ENCODE measurements around the gene PEX5L. TPM values are rescaled to one million over a fixed set of nuclear protein-coding genes. Genes with fewer than 3 reads are reported as not detected.

Gene PEX5L
- total and polyA plus RNA-seq, 2 experiments from 2014 or later, result 6.3 to 7.0 TPM

GRCh38 chr3:179806177-179806576 lies 230.6 kb downstream of the PEX5L start:
- Histone ChIP-seq H2AFZ (no peak overlapping the region), H3K4me1 (ENCODE audit: insufficient read depth) (no peaks in the 10 kb centered on the region), H3K9me2 (ENCODE audit: insufficient read depth) (no peaks in the 10 kb centered on the region), H4K20me1 (replicated peaks; ENCODE audit: insufficient read depth) (no peaks in the 10 kb centered on the region), H3K27me3 (ENCODE audit: insufficient read depth) (no peaks in the 10 kb centered on the region), H3K36me3 (ENCODE audit: insufficient read depth) (no peaks in the 10 kb centered on the region), H3K79me2 (replicated peaks; ENCODE audit: insufficient read depth) (no peaks in the 10 kb centered on the region), H3K4me3 (no peak overlapping the region), H3F3A (replicated peaks; ENCODE audit: low read depth) (no peaks in the 10 kb centered on the region), H3K4me2 (no peak overlapping the region), H3K27ac (ENCODE audit: low read depth) (no peak overlapping the region)
- no peak overlapping the region for H3K4me3 Mint-ChIP-seq
- TF ChIP-seq EZH2phosphoT487 (IDR thresholded peaks at IDR 0.05; ENCODE audit: unreplicated experiment) (no peak), ETS1 (IDR thresholded peaks at IDR 0.05) (no peak), CTCF (conservative IDR thresholded peaks at IDR 0.05; ENCODE audit: low read depth in 2 of 2) (no peak), ZNF462 (CRISPR knock-in tag; IDR thresholded peaks at IDR 0.05) (no peak), NANOG (IDR thresholded peaks at IDR 0.05; ENCODE audit: borderline replicate concordance) (no peak), JUNB (IDR thresholded peaks at IDR 0.05; ENCODE audit: unreplicated experiment) (no peak), EZH2 (IDR thresholded peaks at IDR 0.05; ENCODE audit: low read depth, unreplicated experiment) (no peak), ZNF114 (CRISPR knock-in tag; IDR thresholded peaks at IDR 0.05) (no peak), ZNF331 (CRISPR knock-in tag; IDR thresholded peaks at IDR 0.05; ENCODE audit: low read depth) (no peak), POLR2AphosphoS5 (IDR thresholded peaks at IDR 0.05; ENCODE audit: low read depth) (no peak), REST (IDR thresholded peaks at IDR 0.05; ENCODE audit: unreplicated experiment) (no peak), STAT1 (IDR thresholded peaks at IDR 0.05; ENCODE audit: unreplicated experiment) (no peak), CREB1 (CRISPR knock-in tag; IDR thresholded peaks at IDR 0.05; ENCODE audit: low read depth) (no peak)
- peaks cover 5% of the 10 kb centered on the region; the same call in 2 of the 3 replicates for H3K36me3 Mint-ChIP-seq (ENCODE audit: low read depth)
- no peaks in the 10 kb centered on the region for H3K27me3 Mint-ChIP-seq (ENCODE audit: insufficient read depth, low read depth, poor library complexity)
- H3K9me3 Mint-ChIP-seq, result no peaks in the 10 kb centered on the region
- no peak for ATAC-seq
- no peak overlapping the region for H3K27ac Mint-ChIP-seq
- no peaks in the 10 kb centered on the region for H3K4me1 Mint-ChIP-seq
- no peak for DNase-seq (ENCODE audit: low spot score)
